ENCODE data around the gene BATF. TPM values are rescaled to one million over a fixed set of nuclear protein-coding genes. Genes with fewer than 3 reads are reported as not detected.

Gene BATF
- total and polyA plus RNA-seq, 2 of the 8 experiments (the other 6 are each of a cell fraction or from before 2014, with no cell fraction given): not detected

- DNase-seq (ENCODE audit: low read depth in 1 of 2, low spot score in 2 of 2) (no peak), FAIRE-seq (no peak)
- H4K91ac ChIP-seq (replicated peaks; ENCODE audit: insufficient read length, low read length): no peak overlapping the region
- no peaks in the 10 kb centered on the region; the same call in 1 of the 2 replicates for H3K79me1 ChIP-seq (ENCODE audit: low read depth, low read length)
- H4K20me1 ChIP-seq (replicated peaks in 1 of 2; ENCODE audit: control insufficient read depth in 1 of 2, insufficient read depth in 2 of 2, low read length in 2 of 2): no peaks in the 10 kb centered on the region
- no peak overlapping the region for H2BK5ac ChIP-seq (ENCODE audit: low read depth, low read length)
- no peak overlapping the region for H3K14ac ChIP-seq (ENCODE audit: insufficient read length)
- no peak overlapping the region for H3K4me3 ChIP-seq (ENCODE audit: extremely low read depth in 1 of 4, insufficient read depth in 2 of 4, low read depth in 3 of 4, low read length in 4 of 4)
- ChIA-PET POLR2A (ENCODE audit: partially characterized antibody) (interaction anchor here (0.9 kb wide), 1 partner anchor 10 kb away, joined by 3 read pairs; the partner anchor contains the start of gene FLVCR2), CTCF (ENCODE audit: partially characterized antibody) (interaction anchor here (19.5 kb wide), 1 partner anchor 87 kb away, joined by 348 read pairs; the partner anchor contains the start of genes ERG28 and TTLL5)
- H3K9ac ChIP-seq (replicated peaks in 1 of 4; ENCODE audit: extremely low read depth in 1 of 4, low read depth in 3 of 4, low read length in 3 of 4): no peak overlapping the region
- H3K23me2 ChIP-seq (ENCODE audit: low read depth, low read length): peaks cover 3% of the 10 kb centered on the region; the same call in 1 of the 2 replicates
- H2BK15ac ChIP-seq (ENCODE audit: low read length): no peak overlapping the region
- no peak overlapping the region for H3K4me2 ChIP-seq (ENCODE audit: insufficient read depth in 1 of 2, low read depth in 2 of 2, low read length in 2 of 2)
- H3K27ac ChIP-seq (ENCODE audit: low read depth, low read length): no peak overlapping the region
- no peak overlapping the region for H3K56ac ChIP-seq (replicated peaks; ENCODE audit: insufficient read length, low read depth, low read length)
- no peak overlapping the region for H3K23ac ChIP-seq (ENCODE audit: insufficient read length)
- H3K4me1 ChIP-seq (replicated peaks in 1 of 4; ENCODE audit: control insufficient read depth in 3 of 4, insufficient read depth in 4 of 4, low read length in 3 of 4): 0 out of 7 replicates have a peak, but pooled peaks cover 0 to 5% (median 0%) of the 10 kb centered on the region in 4 experiments
- peak overlapping the region; percentile 69; the same call in 1 of the 2 replicates for H2AFZ ChIP-seq (ENCODE audit: low read length)
- 0 out of 2 replicates have a peak overlapping the region, but pooled peaks have one; percentile 73 for H4K8ac ChIP-seq (ENCODE audit: extremely low read depth, insufficient read depth, low read length)
- no peak overlapping the region for H3K4ac ChIP-seq (replicated peaks; ENCODE audit: insufficient read length, low read depth, low read length)
- peaks cover 0 to 2% (median 0%) of the 10 kb centered on the region in 4 experiments; a peak in 1 of 7 replicates for H3K27me3 ChIP-seq (replicated peaks in 1 of 4; ENCODE audit: control insufficient read depth in 3 of 4, extremely low read depth in 1 of 4, insufficient read depth in 3 of 4, low read length in 3 of 4)
- no peak overlapping the region for H2BK120ac ChIP-seq (replicated peaks; ENCODE audit: low read depth, low read length)
- no peaks in the 10 kb centered on the region for H3K9me3 ChIP-seq (ENCODE audit: insufficient read depth in 2 of 2, low read depth in 1 of 2, low read length in 1 of 2)
- H4K5ac ChIP-seq (ENCODE audit: insufficient read length, low read depth, low read length): no peak overlapping the region
- no peak overlapping the region for H2BK20ac ChIP-seq (ENCODE audit: low read length)
- no peak overlapping the region for H3K18ac ChIP-seq (ENCODE audit: extremely low read depth, low read length)
- H2AK5ac ChIP-seq (ENCODE audit: low read depth, low read length): no peak overlapping the region
- no peaks in the 10 kb centered on the region for H3K36me3 ChIP-seq (ENCODE audit: control insufficient read depth in 2 of 4, insufficient read depth in 4 of 4, low read length in 3 of 4)
- H2BK12ac ChIP-seq (ENCODE audit: low read depth, low read length): no peak overlapping the region
- H3K79me2 ChIP-seq (ENCODE audit: control insufficient read depth in 1 of 2, insufficient read depth in 2 of 2, low read length in 2 of 2): no peaks in the 10 kb centered on the region
- WGBS, 2 experiments (ENCODE audit: extremely low coverage in 1 of 2, insufficient coverage in 1 of 2, insufficient read length in 1 of 2, insufficient replicate concordance in 2 of 2, low coverage in 1 of 2, low lambda C conversion rate in 2 of 2, missing lambda C conversion rate in 1 of 2): 83% methylated on average over 7 of the region's 7 CpGs; no CpG with 5 or more reads in 1 of the 2 experiments
- TF ChIP-seq SIRT6 (IDR thresholded peaks at IDR 0.05; ENCODE audit: low read length) (no peak), FOSL1 (IDR thresholded peaks at IDR 0.05; ENCODE audit: insufficient read depth, low read depth, low read length) (no peak), SP4 (IDR thresholded peaks at IDR 0.05; ENCODE audit: low read length) (no peak), RAD21 (IDR thresholded peaks at IDR 0.05 in 1 of 2, conservative IDR thresholded peaks at IDR 0.05 in 1 of 2; ENCODE audit: low read depth in 2 of 2, low read length in 2 of 2) (no peak), CREB1 (IDR thresholded peaks at IDR 0.05) (no peak), CTBP2 (IDR thresholded peaks at IDR 0.05; ENCODE audit: borderline replicate concordance, insufficient read depth, insufficient read length, low read length) (no peak), ATF2 (IDR thresholded peaks at IDR 0.05; ENCODE audit: low read length) (no peak), TAF7 (optimal IDR thresholded peaks at IDR 0.05; ENCODE audit: borderline replicate concordance, low read depth, low read length) (no peak), RXRA (IDR thresholded peaks at IDR 0.05; ENCODE audit: insufficient read depth, low read depth, low read length) (no peak), EP300 (IDR thresholded peaks at IDR 0.05; ENCODE audit: borderline replicate concordance in 1 of 2, low read depth in 2 of 2, low read length in 2 of 2) (no peak), GABPA (IDR thresholded peaks at IDR 0.05; ENCODE audit: borderline replicate concordance, insufficient read depth, low read length) (no peak)
Measured at GRCh38 chr14:75568140-75568539, 45.9 kb downstream of the BATF start.

All from H1 (cell line).